Measurements from ENCODE around the gene OAS3. TPM values are rescaled to one million over a fixed set of nuclear protein-coding genes. Genes with fewer than 3 reads are reported as not detected.
A peak's percentile ranks its signal among the peaks of the same experiment; 100 is the strongest.

The OAS3 gene
- total RNA-seq, 1 donor from 2014 or later = 26.4 TPM

DNA sequence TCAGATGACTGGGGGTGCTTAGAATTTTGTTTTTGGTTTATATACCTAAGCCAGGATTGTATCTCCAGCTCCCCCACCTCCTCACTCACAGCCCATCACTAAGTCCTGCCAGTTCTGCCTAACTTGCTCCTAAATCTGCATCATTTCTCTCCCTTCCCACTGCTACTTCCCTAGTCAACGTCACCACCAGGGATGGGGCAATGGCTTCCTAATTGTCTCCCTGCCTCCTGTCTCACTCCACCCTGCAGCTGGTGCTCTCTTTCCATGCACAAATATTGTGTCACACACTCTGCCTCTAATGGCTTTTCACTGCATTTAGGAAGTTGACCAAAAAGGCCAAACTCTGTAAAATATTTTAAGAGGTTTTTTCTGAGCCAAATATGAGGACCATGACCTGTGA lies 51.5 kb downstream of the OAS3 start:
- Histone ChIP-seq H3K4me3 (ENCODE audit: low read depth, low read length) (no peak overlapping the region), H3K27me3 (ENCODE audit: control insufficient read depth, insufficient read depth, low read length) (no peaks in the 10 kb centered on the region), H3K36me3 (ENCODE audit: control insufficient read depth, insufficient read depth, low read length) (no peaks in the 10 kb centered on the region)
- no peak for TF ChIP-seq CTCF (IDR thresholded peaks at IDR 0.05; ENCODE audit: insufficient read depth, low read length, poor library complexity, severe bottlenecking)
- DNase-seq (ENCODE audit: low read depth) = no peak

DNA sequence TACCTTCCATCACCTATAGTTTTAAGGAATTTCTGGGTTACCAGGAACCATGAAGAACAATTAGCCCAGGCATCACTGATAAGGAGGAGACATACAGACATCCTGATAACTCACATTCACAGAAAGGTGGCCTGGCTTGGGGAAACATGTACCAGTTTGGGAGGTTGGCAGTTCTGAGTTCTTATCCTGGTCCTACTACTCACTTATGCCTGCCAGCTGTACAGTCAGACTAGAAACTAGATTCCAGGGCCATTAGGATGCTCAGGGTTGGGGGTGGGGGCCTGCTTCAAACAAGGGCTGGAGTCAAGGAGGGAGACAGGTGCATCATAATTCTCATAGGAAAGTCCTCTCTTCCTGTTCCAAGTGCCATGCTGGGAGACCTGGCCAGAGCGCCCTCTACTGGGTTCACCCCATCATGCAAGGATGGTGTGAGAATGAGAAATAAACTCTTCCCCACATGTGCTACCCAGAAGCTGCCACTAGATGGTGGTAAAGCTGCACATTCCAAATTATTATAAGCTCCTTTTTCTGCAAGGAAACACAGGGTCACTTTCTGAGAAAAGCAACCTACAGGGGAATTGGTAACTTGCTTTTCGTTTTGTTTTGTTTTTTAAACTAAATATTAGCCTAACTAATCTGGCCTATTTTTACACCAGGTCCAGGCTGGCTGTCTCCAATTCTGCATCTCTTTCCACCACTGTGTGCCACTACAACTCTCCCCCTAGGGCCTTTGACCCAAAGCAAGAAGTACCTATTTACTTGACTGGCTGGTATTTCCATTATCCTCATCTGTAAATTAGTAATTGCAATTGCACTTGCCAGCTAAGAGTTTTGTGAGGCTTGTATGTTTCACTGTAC lies 54.5 kb downstream of the OAS3 start:
- no peaks in the 10 kb centered on the region for H3K36me3 ChIP-seq (ENCODE audit: control insufficient read depth, insufficient read depth, low read length)
- DNase-seq (ENCODE audit: low read depth) = no peak
- H3K4me3 ChIP-seq (ENCODE audit: low read depth, low read length) = no peak overlapping the region
- peaks cover 2% of the 10 kb centered on the region for H3K27me3 ChIP-seq (ENCODE audit: control insufficient read depth, insufficient read depth, low read length)
- peak; percentile 88 for TF ChIP-seq CTCF (IDR thresholded peaks at IDR 0.05; ENCODE audit: insufficient read depth, low read length, poor library complexity, severe bottlenecking)

- DNase-seq (ENCODE audit: low read depth) = no peak
- Histone ChIP-seq H3K4me3 (ENCODE audit: low read depth, low read length) (no peak overlapping the region), H3K27me3 (ENCODE audit: control insufficient read depth, insufficient read depth, low read length) (peaks cover 8% of the 10 kb centered on the region), H3K36me3 (ENCODE audit: control insufficient read depth, insufficient read depth, low read length) (no peaks in the 10 kb centered on the region)
- TF ChIP-seq CTCF (IDR thresholded peaks at IDR 0.05; ENCODE audit: insufficient read depth, low read length, poor library complexity, severe bottlenecking) = no peak
Measured at GRCh38 chr12:112995008-112995407, 56.7 kb downstream of the OAS3 start.

GRCh38 chr12:112996501-112996900 lies 58.2 kb downstream of the OAS3 start:
- no peaks in the 10 kb centered on the region for H3K36me3 ChIP-seq (ENCODE audit: control insufficient read depth, insufficient read depth, low read length)
- TF ChIP-seq CTCF (IDR thresholded peaks at IDR 0.05; ENCODE audit: insufficient read depth, low read length, poor library complexity, severe bottlenecking) = no peak
- H3K4me3 ChIP-seq (ENCODE audit: low read depth, low read length) = no peak overlapping the region
- DNase-seq (ENCODE audit: low read depth) = no peak
- H3K27me3 ChIP-seq (ENCODE audit: control insufficient read depth, insufficient read depth, low read length) = peaks cover 8% of the 10 kb centered on the region

DNA sequence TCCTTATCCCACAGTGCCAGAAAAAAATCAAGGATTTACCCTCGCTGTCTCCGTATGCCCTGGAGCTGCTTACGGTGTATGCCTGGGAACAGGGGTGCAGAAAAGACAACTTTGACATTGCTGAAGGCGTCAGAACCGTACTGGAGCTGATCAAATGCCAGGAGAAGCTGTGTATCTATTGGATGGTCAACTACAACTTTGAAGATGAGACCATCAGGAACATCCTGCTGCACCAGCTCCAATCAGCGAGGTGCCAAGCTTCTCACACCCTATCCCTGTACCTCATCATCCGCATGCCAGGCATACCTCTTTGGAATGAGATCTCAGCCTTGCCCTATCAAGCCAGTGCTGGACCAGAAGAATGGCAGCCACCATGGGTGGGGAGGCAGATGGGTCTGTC lies 59.2 kb downstream of the OAS3 start:
- H3K4me3 ChIP-seq (ENCODE audit: low read depth, low read length) = no peak overlapping the region
- peaks cover 8% of the 10 kb centered on the region for H3K27me3 ChIP-seq (ENCODE audit: control insufficient read depth, insufficient read depth, low read length)
- no peak for TF ChIP-seq CTCF (IDR thresholded peaks at IDR 0.05; ENCODE audit: insufficient read depth, low read length, poor library complexity, severe bottlenecking)
- no peaks in the 10 kb centered on the region for H3K36me3 ChIP-seq (ENCODE audit: control insufficient read depth, insufficient read depth, low read length)
- DNase-seq (ENCODE audit: low read depth) = no peak
